SIG-M5 (cell line): Measurements from ENCODE around the gene N4BP2L1.
"Not testable (repeated sequence)": the region's sequence is repeated elsewhere in the genome, so short reads cannot be mapped to it uniquely, and the experiment has no call there.

Experiments used
- DNase-seq: peaks from one replicate; lab custom pipeline; 2025; lab: John Stamatoyannopoulos, UW

N4BP2L1 gene

DNA sequence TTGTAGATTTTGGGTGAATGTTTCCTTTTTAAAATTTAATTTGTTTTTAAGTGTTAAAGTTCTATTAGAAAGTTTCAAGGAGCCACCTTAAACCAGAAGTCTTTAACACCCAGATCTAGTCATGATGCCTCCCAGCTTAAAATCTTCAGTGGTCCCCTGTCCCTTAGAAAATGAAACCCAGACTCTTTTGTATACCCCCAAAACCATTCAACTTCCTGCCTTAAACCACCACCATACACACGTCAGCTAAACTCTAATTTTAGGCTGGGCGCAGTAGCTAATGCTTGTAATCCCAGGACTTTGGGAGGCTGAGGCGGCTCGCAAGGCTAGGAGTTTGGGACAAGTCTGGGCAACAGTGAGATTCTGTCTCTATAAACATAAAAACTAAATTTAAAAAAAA is 37.9 kb downstream of the N4BP2L1 start:
- no peak for DNase-seq

DNA sequence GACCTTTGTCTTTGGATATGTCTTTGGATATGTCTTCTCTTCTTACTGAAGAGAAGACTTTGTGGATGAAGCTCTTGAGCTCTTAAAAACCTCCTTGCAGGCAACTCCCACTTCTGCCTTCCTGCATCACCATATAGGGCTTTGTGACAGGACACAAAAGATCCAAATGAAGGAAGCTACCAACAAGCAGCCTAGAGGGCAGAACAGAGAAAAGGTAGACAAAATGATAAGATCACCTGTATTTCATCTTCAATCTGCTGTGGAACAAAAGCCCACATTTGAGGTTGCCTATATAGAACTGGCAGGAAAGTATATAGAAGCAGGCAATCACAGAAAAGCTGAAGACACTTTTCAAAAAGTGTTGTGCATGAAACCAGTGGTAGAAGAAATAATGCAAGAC is 42.5 kb downstream of the N4BP2L1 start:
- no peak for DNase-seq

DNA sequence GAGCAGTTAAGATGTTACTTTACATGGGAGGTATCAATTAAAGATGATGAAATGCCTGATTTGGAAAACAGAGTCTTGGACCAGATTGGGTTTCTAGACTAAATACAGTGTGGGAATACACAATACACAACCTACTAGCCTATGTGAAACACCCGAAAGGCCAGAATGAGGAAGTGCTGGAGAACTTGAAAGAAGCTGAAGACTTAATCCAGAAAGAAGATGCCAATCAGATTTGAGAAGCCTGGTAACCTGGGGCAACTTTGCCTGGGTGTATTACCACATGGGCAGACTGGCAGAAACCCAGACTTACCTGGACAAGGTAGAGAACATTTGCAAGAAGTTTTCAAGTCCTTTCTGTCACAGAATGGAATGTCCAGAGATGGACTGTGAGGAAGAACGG is 43.2 kb downstream of the N4BP2L1 start:
- no peak for DNase-seq

DNA sequence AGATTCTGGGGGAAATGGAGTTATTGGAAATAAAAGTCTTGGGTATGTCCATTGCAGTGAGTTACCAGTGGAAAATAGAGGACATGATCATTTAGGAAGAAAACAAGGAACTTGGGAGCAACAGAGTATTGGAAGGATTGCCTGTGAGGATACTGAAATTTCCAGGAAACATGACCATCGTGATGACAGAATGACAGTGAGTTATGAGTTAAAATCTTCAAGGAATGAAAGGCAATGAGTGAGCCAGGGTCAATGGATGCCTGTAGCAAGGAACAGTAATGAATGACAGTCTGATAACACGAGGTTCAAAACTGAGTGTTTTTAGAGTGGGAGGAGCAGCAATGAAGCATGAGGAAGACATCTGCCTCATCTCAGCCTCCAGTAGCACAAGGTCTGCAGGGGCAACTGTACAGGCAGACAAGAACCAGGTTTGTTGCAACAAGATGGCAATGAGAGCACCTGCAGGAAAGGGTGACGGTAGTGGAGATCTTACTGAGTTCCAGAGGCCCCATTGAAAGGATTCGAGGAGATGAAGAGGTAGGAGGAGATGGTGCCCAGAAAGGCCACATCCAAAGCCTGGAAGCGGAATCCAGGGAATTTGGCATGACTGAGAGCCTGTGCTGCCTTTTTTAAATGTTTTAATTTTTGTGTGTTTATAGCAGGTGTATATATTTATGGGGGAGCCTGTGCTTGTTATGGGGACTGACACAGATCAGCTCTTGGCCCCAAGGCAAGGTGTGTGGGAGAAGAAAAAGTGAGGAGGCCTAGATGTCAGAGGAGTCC is 43.9 kb downstream of the N4BP2L1 start:
- DNase-seq = no peak

DNA sequence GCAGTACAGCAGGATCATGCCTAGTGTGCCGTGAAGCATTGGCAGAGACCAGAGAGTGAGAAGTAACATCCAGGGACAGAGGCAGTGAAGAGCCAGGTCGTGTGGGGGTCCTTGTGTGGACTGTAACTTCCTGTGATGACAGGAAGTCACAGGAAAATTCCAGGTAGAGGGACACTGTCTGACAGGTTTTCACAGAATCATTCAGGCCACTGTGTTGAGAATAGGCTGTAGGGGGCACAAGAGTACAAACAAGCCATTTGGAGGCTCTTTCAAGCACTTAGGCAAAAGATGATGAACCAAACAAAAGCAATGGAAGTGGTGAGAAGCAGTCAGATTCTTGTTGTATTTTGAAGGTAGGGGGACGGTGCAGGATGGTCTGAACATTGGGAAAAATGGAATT is 46.4 kb downstream of the N4BP2L1 start:
- no peak for DNase-seq

DNA sequence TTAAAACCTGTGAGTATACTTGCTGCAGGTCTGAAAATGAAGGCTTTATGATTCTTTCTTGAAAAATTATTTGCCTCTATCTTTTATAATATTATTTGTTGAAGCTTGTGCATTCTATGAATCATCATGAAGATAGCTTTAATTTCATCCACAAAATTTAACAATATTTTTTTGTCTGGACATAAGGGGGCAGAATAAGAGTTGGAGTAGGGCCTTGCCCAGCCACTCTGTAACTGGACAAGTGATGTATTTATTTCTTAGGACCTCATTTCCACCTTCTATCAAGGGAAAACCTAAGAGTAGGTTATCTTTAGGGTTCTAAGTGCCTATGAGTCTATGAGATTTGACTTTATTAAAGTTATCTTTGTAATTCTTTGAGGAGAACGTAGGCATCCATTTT is 49.9 kb downstream of the N4BP2L1 start:
- DNase-seq = no peak

DNA sequence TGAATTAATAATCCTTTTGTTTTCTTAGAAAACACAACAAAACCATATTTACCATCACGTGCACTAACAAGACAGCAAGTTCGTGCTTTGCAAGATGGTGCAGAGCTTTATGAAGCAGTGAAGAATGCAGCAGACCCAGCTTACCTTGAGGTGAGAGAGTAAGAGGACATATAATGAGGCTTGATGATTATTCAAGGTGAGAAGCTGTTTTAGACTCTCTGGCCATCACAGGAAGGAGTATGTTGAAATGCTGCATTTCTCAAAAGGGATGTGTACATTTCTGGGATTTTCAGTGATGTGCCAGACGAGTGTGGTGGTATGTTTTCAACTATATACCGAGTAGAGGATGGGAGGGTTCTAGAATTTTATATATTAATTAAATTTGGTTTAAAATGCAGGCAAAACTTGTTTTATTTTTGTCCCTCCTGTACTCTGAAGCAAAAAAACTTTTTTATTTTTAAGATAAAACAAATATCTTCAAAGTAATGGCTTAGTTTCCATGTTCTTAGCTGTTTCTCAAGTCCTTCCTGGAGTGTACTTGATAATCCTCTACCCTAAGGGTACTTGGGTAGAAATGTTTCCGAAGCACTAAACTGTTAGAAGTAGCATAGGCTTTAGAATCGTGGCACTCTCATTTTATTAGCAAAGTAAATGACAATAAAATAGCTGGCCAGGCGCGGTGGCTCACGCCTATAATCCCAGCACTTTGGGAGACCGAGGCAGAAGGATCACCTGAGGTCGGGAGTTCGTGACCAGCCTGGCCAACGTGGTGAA is 51.1 kb downstream of the N4BP2L1 start:
- DNase-seq = no peak

DNA sequence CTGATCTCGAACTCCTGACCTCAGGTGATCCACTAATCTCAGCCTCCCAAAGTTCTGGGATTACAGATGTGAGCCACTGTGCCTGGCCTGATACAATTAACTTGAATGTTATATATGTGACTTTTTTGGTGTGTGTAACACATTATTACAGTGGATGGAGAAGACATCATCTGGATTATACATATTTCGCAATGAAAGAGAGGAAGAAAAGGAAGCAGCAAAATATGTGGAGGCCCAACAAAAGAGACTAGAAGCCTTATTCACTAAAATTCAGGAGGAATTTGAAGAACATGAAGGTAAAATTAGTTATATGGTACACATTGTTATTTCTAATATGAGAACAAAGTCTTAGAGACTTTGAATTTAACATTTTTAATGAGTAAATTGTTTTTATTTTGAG is 57.1 kb downstream of the N4BP2L1 start:
- DNase-seq = no peak

DNA sequence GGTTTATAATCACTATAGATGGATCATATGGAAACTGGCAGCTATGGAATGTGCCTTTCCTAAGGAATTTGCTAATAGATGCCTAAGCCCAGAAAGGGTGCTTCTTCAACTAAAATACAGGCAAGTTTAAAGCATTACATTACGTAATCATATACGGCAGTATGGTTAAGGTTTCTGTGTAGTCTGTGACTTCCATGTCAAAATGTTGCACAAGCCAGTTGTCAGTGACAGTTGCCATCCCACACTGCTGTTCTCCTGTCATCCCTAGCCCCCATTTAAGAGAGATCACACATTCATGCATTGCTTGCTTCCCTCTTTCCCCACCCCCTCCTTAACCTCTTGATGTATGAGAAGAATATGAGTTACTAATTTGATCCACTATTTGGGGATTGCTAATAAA is 65.4 kb downstream of the N4BP2L1 start:
- no peak for DNase-seq

DNA sequence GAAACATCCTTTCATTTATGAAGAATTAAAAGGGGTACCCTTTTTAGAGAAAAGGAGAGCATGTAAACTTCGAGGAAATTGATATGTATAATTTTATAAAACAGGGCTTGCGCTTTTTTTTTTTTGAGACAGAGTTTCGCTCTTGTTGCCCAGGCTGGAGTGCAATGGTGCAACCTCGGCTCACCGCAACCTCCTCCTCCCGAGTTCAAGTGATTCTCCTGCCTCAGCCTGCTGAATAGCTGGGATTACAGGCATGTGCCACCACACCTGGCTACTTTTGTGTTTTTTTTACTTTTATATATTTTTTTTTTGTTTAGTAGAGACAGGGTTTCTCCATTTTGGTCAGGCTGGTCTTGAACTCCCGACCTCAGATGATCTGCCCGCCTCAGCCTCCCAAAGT is 72.0 kb downstream of the N4BP2L1 start:
- not testable (repeated sequence) for DNase-seq

DNA sequence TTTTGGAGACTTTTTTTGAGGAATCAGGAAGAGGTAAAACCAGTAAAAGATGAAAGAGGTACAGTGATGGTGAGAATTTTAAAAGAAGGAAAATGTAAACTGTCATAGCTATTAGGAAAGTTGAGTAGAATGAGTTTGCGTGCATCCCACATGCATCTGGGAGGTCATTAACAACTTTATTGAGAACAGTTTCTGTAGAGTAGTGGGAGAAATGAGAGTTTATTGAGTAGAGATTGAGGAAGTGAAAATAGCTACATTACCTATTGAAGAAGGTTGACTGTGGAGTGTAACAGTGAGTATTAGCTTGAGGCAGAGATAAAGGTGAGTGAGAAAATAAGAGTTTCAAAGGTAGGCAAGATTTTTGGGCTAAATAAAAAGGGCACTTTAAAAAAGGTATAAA is 73.9 kb downstream of the N4BP2L1 start:
- DNase-seq = no peak

DNA sequence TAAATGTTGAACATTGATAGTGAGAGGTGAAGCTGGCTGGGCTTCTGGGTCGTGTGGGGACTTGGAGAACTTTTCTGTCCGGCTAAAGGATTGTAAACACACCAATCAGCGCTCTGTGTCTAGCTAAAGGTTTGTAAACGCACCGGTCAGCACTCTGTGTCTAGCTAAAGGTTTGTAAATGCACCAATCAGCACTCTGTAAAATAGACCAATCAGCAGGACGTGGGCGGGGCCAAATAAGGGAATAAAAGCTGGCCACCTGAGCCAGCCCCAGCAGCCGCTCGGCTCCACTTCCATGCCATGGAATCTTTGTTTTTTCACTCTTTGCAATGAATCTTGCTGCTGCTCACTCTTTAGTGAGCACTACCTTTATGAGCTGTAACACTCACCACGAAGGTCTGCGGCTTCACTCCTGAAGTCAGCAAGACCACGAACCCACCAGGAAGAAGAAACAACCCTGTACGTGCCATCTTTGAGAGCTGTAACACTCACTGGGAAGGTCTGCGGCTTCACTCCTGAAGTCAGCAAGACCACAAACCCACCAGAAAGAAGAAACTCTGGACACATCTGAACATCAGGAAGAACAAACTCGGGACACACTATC is 77.0 kb downstream of the N4BP2L1 start:
- DNase-seq = not testable (repeated sequence)
